Heart left ventricle (tissue), 13 donors: ENCODE measurements around the gene CAMSAP2.

Experiments
- CTCF ChIP-seq, 12 donors: fragments of 200-600 bp; sonication (generic) in 4 of 12; IDR thresholded peaks; one replicate each; pipeline versions ENCODE4 v1.5.0 to v1.8.0; 2018 to 2022; ENCODE audit warnings: antibody characterized with exemption in 12 of 12, mild to moderate bottlenecking in 5 of 12
- POLR2A ChIP-seq, 2 donors: fragments of 450-650 bp; IDR thresholded peaks; one replicate each; pipeline ENCODE4 v1.6.1; 2017; ENCODE audit warnings: antibody characterized with exemption in 2 of 2, mild to moderate bottlenecking in 2 of 2, moderate library complexity in 2 of 2
- donor health status: ischemic (EF 13 %, LVEDD 7.1; RV severe dilation, severe dysfunction).
- donor health status: DM: no; HTN: yes; CAD: no.
- donor health status: DM: no; HTN: no; CAD: no.
- donor health status: ischemic (EF 25% LVEDD 6.9; RV normal size, moderate dysfunction).
- donor health status: ischemic (EF 25% LVEDD 5.7; RV mildly dilated, moderate dysfunction).
- donor health status: ischemic (EF 35%, LVEDD 5.7; RV mildly dilated, moderate dysfunction).
- donor health status: nonischemic (EF 11% LVEDD 7.7; RV severe dilation, severe dysfunction).
- donor health status: DM: yes; HTN: yes; CAD: no.
- donor health status: PGD.
- donor health status: ischemic (EF 29% LVEDD 5.4; RV normal size, mild dysfunction).
- donor health status: nonischemic (EF 23%, LVEDD 6.1; RV moderate dilation, normal function).

GRCh38 chr1:200866116-200866515, 127.4 kb downstream of the CAMSAP2 start:
- TF ChIP-seq CTCF (IDR thresholded peaks at IDR 0.05) (no peak), POLR2A (IDR thresholded peaks at IDR 0.05) (no peak)
